ENCODE data around the gene PDLIM1.

DNA sequence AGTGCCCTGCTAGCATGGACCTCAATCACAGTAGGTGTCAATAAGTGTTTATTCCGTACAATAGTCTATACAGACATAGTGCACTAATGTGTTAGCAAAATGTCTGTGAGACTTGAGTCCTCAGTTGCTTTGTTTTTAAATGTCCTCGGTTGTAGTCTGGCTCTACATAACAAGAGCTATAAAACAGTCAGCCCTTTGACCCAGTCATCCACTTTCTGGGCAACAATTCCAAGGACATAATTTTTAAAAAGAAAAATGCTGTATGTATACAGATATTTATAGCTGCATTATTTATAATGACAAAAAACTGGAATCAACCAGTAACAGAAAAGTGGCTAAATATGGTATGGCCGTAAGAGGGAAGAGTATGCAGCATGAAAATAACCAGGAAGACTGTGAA lies 2.8 kb upstream of the PDLIM1 start:
- TF ChIP-seq, protein P1, sequence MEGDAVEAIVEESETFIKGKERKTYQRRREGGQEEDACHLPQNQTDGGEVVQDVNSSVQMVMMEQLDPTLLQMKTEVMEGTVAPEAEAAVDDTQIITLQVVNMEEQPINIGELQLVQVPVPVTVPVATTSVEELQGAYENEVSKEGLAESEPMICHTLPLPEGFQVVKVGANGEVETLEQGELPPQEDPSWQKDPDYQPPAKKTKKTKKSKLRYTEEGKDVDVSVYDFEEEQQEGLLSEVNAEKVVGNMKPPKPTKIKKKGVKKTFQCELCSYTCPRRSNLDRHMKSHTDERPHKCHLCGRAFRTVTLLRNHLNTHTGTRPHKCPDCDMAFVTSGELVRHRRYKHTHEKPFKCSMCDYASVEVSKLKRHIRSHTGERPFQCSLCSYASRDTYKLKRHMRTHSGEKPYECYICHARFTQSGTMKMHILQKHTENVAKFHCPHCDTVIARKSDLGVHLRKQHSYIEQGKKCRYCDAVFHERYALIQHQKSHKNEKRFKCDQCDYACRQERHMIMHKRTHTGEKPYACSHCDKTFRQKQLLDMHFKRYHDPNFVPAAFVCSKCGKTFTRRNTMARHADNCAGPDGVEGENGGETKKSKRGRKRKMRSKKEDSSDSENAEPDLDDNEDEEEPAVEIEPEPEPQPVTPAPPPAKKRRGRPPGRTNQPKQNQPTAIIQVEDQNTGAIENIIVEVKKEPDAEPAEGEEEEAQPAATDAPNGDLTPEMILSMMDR (IDR thresholded peaks at IDR 0.05; ENCODE audit: insufficient read depth, low read length, poor library complexity, severe bottlenecking): no peak
- no peak for TF ChIP-seq EZH2phosphoT487 (conservative IDR thresholded peaks at IDR 0.05; ENCODE audit: low read length)
